Measurements from ENCODE around the gene SLC25A47. TPM values are rescaled to one million over a fixed set of nuclear protein-coding genes. Genes with fewer than 3 reads are reported as not detected.

The SLC25A47 gene
- total and polyA plus RNA-seq, 2 donors (not counting 3 experiments of a cell fraction or from before 2014, with no cell fraction given) = not detected

GRCh38 chr14:100332797-100333196 lies 9.7 kb downstream of the SLC25A47 start:
- H4K20me1 ChIP-seq (replicated peaks; ENCODE audit: control insufficient read depth, extremely low read depth, insufficient read depth, low read length) = no peaks in the 10 kb centered on the region
- H3K36me3 ChIP-seq (ENCODE audit: control insufficient read depth in 2 of 2, extremely low read depth in 1 of 2, insufficient read depth in 2 of 2, low read length in 2 of 2) = peaks cover 19 to 38% of the 10 kb centered on the region in 2 experiments
- H3K9me3 ChIP-seq (replicated peaks; ENCODE audit: control insufficient read depth, insufficient read depth, low read length) = no peaks in the 10 kb centered on the region
- intact Hi-C loops (cut with micrococcal nuclease) = loop anchor here (1.0 kb wide), 1 partner anchor 14 kb away; no protein-coding TSS in a partner anchor
- POLR2A ChIA-PET = interaction anchor here (1.2 kb wide), 1 partner anchor 10 kb away, joined by 4 read pairs; the partner anchor contains the start of gene SLC25A47
- CTCF ChIA-PET = no interaction called here
- no peak overlapping the region for H3K4me2 ChIP-seq (ENCODE audit: insufficient read depth, low read length)
- no peaks in the 10 kb centered on the region for H3K79me2 ChIP-seq (ENCODE audit: control insufficient read depth, insufficient read depth, low read length)
- FAIRE-seq = no peak
- BruUV-seq (replicated peaks) = no TSS peak
- dilution Hi-C loops (cut with MboI; ENCODE audit: extremely low pct_ligation_motif_present, low sequenced_read_pairs) = no loop called here
- TF ChIP-seq EZH2 (IDR thresholded peaks at IDR 0.05; ENCODE audit: borderline replicate concordance, low read depth, low read length, severe bottlenecking) = no peak
- no peak for TF ChIP-seq POLR2A (IDR thresholded peaks at IDR 0.05; ENCODE audit: low read depth, low read length)
- no peak for TF ChIP-seq CTCF (IDR thresholded peaks at IDR 0.05; ENCODE audit: extremely low read depth in 1 of 2, insufficient read depth in 1 of 2, low read depth in 1 of 2, low read length in 2 of 2)
- no peak for TF ChIP-seq MAX (IDR thresholded peaks at IDR 0.05; ENCODE audit: insufficient read depth, insufficient read length)
- TF ChIP-seq POLR2AphosphoS5 (IDR thresholded peaks at IDR 0.05; ENCODE audit: insufficient read depth, low read depth, low read length) = no peak
- no peak overlapping the region for H2AFZ ChIP-seq (ENCODE audit: low read depth, low read length)
- no peak overlapping the region for H3K4me3 ChIP-seq (replicated peaks in 1 of 3; ENCODE audit: insufficient read depth in 1 of 3, low read depth in 1 of 3, low read length in 3 of 3)
- H3K27me3 ChIP-seq (ENCODE audit: control insufficient read depth in 2 of 2, insufficient read depth in 2 of 2, low read length in 2 of 2) = no peaks in the 10 kb centered on the region
- H3K9me1 ChIP-seq (replicated peaks; ENCODE audit: control insufficient read depth, extremely low read depth, insufficient read depth, low read length) = no peaks in the 10 kb centered on the region
- no peak overlapping the region for H3K9ac ChIP-seq (replicated peaks; ENCODE audit: extremely low read depth, insufficient read depth, low read length)
- no peak overlapping the region for H3K27ac ChIP-seq (ENCODE audit: insufficient read depth, low read depth, low read length)
- no peak for DNase-seq (ENCODE audit: low read depth, low spot score)
- H3K4me1 ChIP-seq (ENCODE audit: control insufficient read depth, extremely low read depth, insufficient read depth, low read length) = no peaks in the 10 kb centered on the region

- BruUV-seq (replicated peaks) = no TSS peak
- dilution Hi-C loops (cut with MboI; ENCODE audit: extremely low pct_ligation_motif_present, low sequenced_read_pairs) (no loop called here), intact Hi-C loops (cut with micrococcal nuclease) (loop anchor here (1.0 kb wide), 1 partner anchor 15 kb away; no protein-coding TSS in a partner anchor)
- Histone ChIP-seq H3K9me1 (replicated peaks; ENCODE audit: control insufficient read depth, extremely low read depth, insufficient read depth, low read length) (no peaks in the 10 kb centered on the region), H3K4me2 (ENCODE audit: insufficient read depth, low read length) (no peak overlapping the region), H3K4me3 (replicated peaks in 1 of 3; ENCODE audit: insufficient read depth in 1 of 3, low read depth in 1 of 3, low read length in 3 of 3) (no peak overlapping the region), H3K9me3 (replicated peaks; ENCODE audit: control insufficient read depth, insufficient read depth, low read length) (no peaks in the 10 kb centered on the region), H3K4me1 (ENCODE audit: control insufficient read depth, extremely low read depth, insufficient read depth, low read length) (no peaks in the 10 kb centered on the region), H3K27ac (ENCODE audit: insufficient read depth, low read depth, low read length) (no peak overlapping the region), H4K20me1 (replicated peaks; ENCODE audit: control insufficient read depth, extremely low read depth, insufficient read depth, low read length) (no peaks in the 10 kb centered on the region), H3K79me2 (ENCODE audit: control insufficient read depth, insufficient read depth, low read length) (no peaks in the 10 kb centered on the region), H3K36me3 (ENCODE audit: control insufficient read depth in 2 of 2, extremely low read depth in 1 of 2, insufficient read depth in 2 of 2, low read length in 2 of 2) (peaks cover 21 to 41% of the 10 kb centered on the region in 2 experiments), H2AFZ (ENCODE audit: low read depth, low read length) (no peak overlapping the region), H3K9ac (replicated peaks; ENCODE audit: extremely low read depth, insufficient read depth, low read length) (no peak overlapping the region), H3K27me3 (ENCODE audit: control insufficient read depth in 2 of 2, insufficient read depth in 2 of 2, low read length in 2 of 2) (no peaks in the 10 kb centered on the region)
- CTCF ChIA-PET = no interaction called here
- DNase-seq (ENCODE audit: low read depth, low spot score) (no peak), FAIRE-seq (no peak)
- POLR2A ChIA-PET = no interaction called here
- TF ChIP-seq POLR2A (IDR thresholded peaks at IDR 0.05; ENCODE audit: low read depth, low read length) = no peak
- TF ChIP-seq CTCF (IDR thresholded peaks at IDR 0.05; ENCODE audit: extremely low read depth in 1 of 2, insufficient read depth in 1 of 2, low read depth in 1 of 2, low read length in 2 of 2) = no peak
- no peak for TF ChIP-seq JUN (IDR thresholded peaks at IDR 0.05; ENCODE audit: borderline replicate concordance, insufficient read depth, insufficient read length, low read depth)
- no peak for TF ChIP-seq MAX (IDR thresholded peaks at IDR 0.05; ENCODE audit: insufficient read depth, insufficient read length)
- no peak for TF ChIP-seq EZH2 (IDR thresholded peaks at IDR 0.05; ENCODE audit: borderline replicate concordance, low read depth, low read length, severe bottlenecking)
- no peak for TF ChIP-seq GATA2 (IDR thresholded peaks at IDR 0.05; ENCODE audit: insufficient read depth, insufficient read length, low read depth, low read length)
These were observed 10.2 kb downstream of the SLC25A47 start for GRCh38 chr14:100333311-100333710.
